Measurements from ENCODE around the gene TMC3. TPM values are rescaled to one million over a fixed set of nuclear protein-coding genes. Genes with fewer than 3 reads are reported as not detected.
"Not testable (repeated sequence)": the region's sequence is repeated elsewhere in the genome, so short reads cannot be mapped to it uniquely, and the experiment has no call there.

TMC3 gene
- total RNA-seq = not detected

- Histone ChIP-seq H3K9me3 (no peaks in the 10 kb centered on the region), H3K36me3 (no peaks in the 10 kb centered on the region), H3K27ac (no peak within 1 kb of the TSS), H3K4me1 (no peaks in the 10 kb centered on the region), H3K27me3 (no peaks in the 10 kb centered on the region), H3K4me3 (no peak within 1 kb of the TSS)
- no peak for DNase-seq (ENCODE audit: low spot score)
- no peak for TF ChIP-seq CTCF (IDR thresholded peaks at IDR 0.05)
These were observed at the start of gene TMC3 for GRCh38 chr15:81373775-81374395. TMC3 (minus strand) TSS chr15:81374213; CDS start chr15:81374077, 136 bp downstream.

GRCh38 chr15:81421461-81421860 is 47.4 kb upstream of the TMC3 start:
- Histone ChIP-seq H3K4me1 (no peaks in the 10 kb centered on the region), H3K9me3 (no peaks in the 10 kb centered on the region), H3K36me3 (no peaks in the 10 kb centered on the region), H3K27ac (no peak overlapping the region), H3K4me3 (no peak overlapping the region), H3K27me3 (no peaks in the 10 kb centered on the region)
- no peak for DNase-seq (ENCODE audit: low spot score)
- TF ChIP-seq CTCF (IDR thresholded peaks at IDR 0.05) = no peak

- Histone ChIP-seq H3K4me3 (no peak overlapping the region), H3K4me1 (no peaks in the 10 kb centered on the region), H3K27me3 (no peaks in the 10 kb centered on the region), H3K36me3 (no peaks in the 10 kb centered on the region), H3K27ac (no peak overlapping the region), H3K9me3 (no peaks in the 10 kb centered on the region)
- DNase-seq (ENCODE audit: low spot score) = no peak
- TF ChIP-seq CTCF (IDR thresholded peaks at IDR 0.05) = no peak
These were observed 45.4 kb upstream of the TMC3 start for GRCh38 chr15:81419332-81419943.

- Histone ChIP-seq H3K36me3 (no peaks in the 10 kb centered on the region), H3K4me1 (no peaks in the 10 kb centered on the region), H3K4me3 (no peak overlapping the region), H3K27ac (no peak overlapping the region), H3K27me3 (no peaks in the 10 kb centered on the region), H3K9me3 (no peaks in the 10 kb centered on the region)
- DNase-seq (ENCODE audit: low spot score) = no peak
- TF ChIP-seq CTCF (IDR thresholded peaks at IDR 0.05) = no peak
These were observed 44.9 kb upstream of the TMC3 start for GRCh38 chr15:81418891-81419290.

GRCh38 chr15:81418444-81418843 is 44.4 kb upstream of the TMC3 start:
- no peak for TF ChIP-seq CTCF (IDR thresholded peaks at IDR 0.05)
- Histone ChIP-seq H3K9me3 (no peaks in the 10 kb centered on the region), H3K36me3 (no peaks in the 10 kb centered on the region), H3K4me1 (no peaks in the 10 kb centered on the region), H3K4me3 (no peak overlapping the region), H3K27ac (no peak overlapping the region), H3K27me3 (no peaks in the 10 kb centered on the region)
- no peak for DNase-seq (ENCODE audit: low spot score)

- peaks cover 0 to 12% of the 10 kb centered on the region in 2 donors for H3K4me1 ChIP-seq
- H3K9me3 ChIP-seq; H3K4me3 ChIP-seq; DNase-seq (ENCODE audit: low spot score); H3K27me3 ChIP-seq; H3K36me3 ChIP-seq; H3K27ac ChIP-seq: not testable (repeated sequence)
These were observed 40.4 kb upstream of the TMC3 start for GRCh38 chr15:81414274-81414968.

Data from right atrium auricular region (tissue), 2 donors.